Renal cortex interstitium (tissue), 11 donors: Measurements from ENCODE around the gene NR2F1. TPM values are rescaled to one million over a fixed set of nuclear protein-coding genes. Genes with fewer than 3 reads are reported as not detected.

Source experiments
- DNase-seq, 11 donors: peaks; one replicate each; pipeline ENCODE4 v3.0.0-alpha.2; 2013; ENCODE audit warnings: low read depth in 9 of 11, low spot score in 4 of 11; ENCODE audit errors: extremely low read depth in 1 of 11
- polyA plus RNA-seq, 3 donors: library from polyadenylated mRNA; unstranded; fragments of 120-200 nt; gene quantifications; one replicate each; pipeline ENCODE4 v1.2.1, GENCODE V29; 2013; ENCODE audit not compliant: insufficient read length in 3 of 3

The NR2F1 gene
- polyA plus RNA-seq, 3 donors, result 221 to 328 (median 258) TPM

- no peak for DNase-seq
Measured at GRCh38 chr5:93586736-93587596, 3.9 kb downstream of the NR2F1 start.

DNA sequence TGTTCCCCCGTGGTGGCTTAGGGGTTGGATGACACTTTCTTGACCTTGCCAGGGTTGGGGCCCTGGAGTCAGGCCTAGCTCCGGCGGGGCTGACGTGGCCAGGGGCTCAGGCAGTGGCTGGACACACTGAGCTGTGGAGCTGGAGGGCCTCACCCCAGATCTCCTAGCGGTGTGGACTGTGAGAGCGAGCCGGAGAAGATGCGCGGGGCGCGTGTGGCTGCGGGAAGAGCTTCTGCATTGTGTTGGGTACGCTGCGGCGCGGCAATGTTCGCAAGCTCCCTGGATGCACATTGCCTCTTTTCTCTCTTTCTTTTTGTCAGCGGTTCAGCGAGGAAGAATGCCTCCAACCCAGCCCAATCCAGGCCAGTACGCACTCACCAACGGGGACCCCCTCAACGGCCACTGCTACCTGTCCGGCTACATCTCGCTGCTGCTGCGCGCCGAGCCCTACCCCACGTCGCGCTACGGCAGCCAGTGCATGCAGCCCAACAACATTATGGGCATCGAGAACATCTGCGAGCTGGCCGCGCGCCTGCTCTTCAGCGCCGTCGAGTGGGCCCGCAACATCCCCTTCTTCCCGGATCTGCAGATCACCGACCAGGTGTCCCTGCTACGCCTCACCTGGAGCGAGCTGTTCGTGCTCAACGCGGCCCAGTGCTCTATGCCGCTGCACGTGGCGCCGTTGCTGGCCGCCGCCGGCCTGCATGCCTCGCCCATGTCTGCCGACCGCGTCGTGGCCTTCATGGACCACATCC, 4.8 kb downstream of the NR2F1 start:
- no peak for DNase-seq

- no peak for DNase-seq
Measured at GRCh38 chr5:93588352-93589151, 5.5 kb downstream of the NR2F1 start.

DNA sequence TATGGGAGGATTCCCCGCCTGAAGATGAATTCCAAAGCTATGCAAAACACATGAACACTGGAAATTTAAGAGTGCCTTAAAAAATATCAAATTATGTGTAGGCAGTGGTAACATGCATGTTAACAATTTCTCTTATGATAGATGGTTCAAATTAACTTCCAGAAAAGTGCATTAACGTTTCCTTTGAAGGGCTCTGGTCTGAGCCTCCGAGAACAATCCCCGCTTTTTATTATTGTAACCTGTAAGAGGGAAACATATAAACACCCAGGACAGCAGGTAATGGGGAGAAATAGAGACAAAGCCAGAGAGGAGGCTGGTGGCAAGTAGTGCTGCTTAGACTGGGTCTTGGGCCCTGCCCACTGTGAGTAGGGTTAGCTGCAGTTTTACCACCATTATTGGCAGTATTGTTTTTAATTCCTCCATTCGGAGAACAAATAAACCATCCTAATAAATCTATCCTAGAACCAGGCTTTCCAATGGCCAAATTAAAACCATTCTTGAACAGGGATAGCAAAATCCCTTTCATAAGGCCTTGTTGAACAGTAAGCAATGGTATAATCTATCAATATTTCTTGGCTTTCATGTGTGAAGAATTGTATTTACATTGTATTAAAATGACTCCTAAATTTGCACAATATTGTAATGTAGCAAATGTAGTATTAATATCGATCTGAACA, 6.3 kb downstream of the NR2F1 start:
- DNase-seq, result no peak

DNA sequence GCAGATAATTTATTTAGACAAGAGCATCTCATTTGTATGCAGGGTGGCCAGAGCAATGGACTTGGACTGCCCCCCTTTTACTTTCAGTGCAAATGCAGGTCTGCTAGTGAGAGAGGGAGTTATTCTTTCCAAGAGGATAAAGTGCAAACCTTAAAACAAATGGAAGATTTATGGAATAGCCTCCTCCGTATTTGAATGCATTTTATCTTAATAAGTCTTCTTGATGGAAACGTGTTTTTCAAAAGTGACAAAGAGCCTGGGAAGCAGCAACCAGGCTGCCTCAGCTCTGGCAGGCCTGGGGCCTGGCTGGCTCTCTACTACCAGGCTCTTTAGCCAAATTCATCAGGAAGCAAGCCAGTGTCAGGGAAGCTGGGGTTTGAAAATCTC, 6.8 kb downstream of the NR2F1 start:
- DNase-seq, result no peak

DNA sequence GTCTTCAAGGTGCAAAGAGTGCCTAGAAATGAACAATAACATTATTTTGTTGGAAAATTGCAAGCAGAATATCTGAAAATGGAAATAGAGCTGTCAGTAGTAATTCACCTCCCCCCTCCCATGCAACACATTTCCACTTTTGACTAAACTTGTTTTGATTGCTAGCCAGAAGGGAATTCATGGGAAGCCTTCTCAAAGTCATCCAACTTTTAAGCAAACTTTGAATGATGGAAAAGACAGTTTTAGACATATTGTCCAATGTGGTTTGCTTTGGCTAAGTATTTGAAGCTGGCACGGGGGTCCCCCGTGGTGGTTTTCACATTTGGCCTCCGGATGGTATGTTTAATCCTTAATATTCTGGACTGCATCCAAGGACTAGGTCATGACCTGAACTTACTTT, 7.5 kb downstream of the NR2F1 start:
- no peak for DNase-seq

DNA sequence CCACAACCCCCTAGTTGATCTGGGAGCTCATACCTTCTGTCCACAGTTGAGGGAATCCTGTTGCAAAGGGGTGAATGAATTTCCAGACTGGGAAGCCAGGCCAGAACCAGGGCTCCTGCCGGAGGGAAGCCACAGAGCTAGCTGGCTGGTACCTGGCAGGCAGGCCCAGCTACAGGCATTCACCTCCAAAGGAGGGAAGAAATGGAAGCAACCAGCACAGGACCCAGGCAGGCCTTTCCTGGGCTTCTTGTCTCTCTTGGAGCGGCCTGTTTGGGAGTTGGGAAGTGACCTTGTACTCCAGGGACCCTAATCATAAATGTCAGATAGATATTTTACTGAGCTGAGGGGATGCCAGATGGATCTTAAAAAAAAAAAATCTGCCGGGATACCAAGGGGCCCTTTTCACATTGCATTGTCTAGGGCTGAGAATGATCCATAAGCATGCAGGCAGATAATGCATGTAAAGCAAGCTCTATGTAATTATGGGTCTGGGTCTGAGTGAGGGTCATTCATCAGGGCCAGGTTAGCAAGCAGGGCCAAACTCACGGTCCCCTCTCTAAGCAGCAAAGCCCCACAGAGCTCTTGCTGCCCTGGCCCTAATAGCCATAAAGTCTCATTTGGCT, 8.4 kb downstream of the NR2F1 start:
- DNase-seq, result no peak

GRCh38 chr5:93592883-93593282, 9.9 kb downstream of the NR2F1 start:
- no peak for DNase-seq

DNA sequence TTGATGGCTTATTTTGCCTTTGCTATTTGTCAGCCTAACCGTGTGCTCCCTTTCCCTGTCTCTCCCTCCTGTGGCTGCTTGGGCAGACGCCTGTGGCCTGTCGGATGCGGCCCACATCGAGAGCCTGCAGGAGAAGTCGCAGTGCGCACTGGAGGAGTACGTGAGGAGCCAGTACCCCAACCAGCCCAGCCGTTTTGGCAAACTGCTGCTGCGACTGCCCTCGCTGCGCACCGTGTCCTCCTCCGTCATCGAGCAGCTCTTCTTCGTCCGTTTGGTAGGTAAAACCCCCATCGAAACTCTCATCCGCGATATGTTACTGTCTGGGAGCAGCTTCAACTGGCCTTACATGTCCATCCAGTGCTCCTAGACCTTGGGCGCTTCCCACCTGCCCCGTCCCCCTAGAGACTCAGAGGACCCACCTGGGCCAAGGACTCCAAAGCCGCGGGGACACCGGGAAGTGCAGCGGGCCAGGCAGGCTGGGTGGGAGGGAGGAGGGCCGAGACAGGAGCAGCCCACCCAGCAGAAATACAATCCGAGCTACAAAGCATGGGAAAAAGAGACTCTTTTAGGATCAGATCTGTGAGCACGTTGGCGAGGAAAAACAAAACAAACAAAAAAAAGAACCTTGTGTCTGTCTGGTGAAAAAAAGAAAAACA, 10.6 kb downstream of the NR2F1 start:
- peak in 1 of 11 donors; percentile 19 for DNase-seq

GRCh38 chr5:93594591-93595419, 11.8 kb downstream of the NR2F1 start:
- peak in 3 of 11 donors; percentile 27 to 49 (median 32) for DNase-seq

DNA sequence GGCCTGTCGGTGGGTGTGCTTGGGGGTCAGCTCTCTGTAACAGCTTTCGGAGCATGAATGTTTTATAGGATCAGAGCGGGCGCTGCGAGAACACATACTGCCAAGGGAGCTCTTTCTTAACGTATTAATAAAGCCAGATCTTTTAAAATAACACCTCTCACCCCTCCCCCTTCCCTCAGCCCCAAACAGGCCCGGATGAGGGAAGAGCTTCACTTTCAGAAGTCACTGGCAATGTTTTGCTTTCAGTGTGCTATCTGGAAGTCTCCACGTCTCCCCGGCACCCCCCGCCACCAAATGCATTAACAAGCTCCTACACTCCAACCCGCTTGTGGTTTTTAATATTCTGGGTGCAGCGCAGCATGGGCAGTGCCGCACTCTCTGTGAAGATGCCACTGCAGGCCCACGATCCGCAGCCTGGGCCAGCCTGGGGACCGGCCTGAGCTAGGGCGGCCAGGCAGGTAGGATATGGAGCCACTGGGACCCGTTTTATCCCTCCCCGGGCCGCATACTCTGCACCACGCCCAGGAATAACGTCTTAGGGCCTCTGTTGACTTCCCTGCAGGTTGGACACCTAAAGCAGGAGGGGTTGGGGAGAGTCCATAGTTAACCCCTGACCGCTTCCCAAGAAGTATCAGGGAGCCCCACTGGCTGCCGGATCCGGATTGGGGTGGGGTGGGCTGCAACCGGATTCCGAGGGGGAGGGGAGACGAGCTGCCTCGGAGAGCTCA, 12.6 kb downstream of the NR2F1 start:
- DNase-seq, result peak in 2 of 11 donors; percentile 22 to 30

DNA sequence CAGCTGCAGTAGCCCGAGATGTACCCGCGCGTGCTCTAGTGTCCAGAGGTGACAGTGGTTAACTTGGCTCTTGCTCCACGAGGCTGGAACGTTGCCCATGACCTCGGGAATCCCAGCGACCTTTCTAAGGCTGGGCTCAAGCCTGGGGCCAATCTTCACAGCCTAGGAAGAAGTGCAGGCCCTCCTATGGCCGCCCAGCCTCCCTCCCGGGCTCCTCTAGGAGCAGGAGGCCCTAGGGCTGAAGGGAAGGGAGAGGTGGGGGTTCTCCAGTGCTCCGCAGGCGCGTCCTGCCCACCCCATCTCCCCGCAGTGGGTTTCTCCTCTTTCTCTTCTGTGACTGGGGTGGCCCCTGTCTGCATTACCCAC, 13.3 kb downstream of the NR2F1 start:
- DNase-seq, result peak in 1 of 11 donors; percentile 13

GRCh38 chr5:93596676-93597490, 13.9 kb downstream of the NR2F1 start:
- DNase-seq, result peak in 1 of 11 donors; percentile 13

DNA sequence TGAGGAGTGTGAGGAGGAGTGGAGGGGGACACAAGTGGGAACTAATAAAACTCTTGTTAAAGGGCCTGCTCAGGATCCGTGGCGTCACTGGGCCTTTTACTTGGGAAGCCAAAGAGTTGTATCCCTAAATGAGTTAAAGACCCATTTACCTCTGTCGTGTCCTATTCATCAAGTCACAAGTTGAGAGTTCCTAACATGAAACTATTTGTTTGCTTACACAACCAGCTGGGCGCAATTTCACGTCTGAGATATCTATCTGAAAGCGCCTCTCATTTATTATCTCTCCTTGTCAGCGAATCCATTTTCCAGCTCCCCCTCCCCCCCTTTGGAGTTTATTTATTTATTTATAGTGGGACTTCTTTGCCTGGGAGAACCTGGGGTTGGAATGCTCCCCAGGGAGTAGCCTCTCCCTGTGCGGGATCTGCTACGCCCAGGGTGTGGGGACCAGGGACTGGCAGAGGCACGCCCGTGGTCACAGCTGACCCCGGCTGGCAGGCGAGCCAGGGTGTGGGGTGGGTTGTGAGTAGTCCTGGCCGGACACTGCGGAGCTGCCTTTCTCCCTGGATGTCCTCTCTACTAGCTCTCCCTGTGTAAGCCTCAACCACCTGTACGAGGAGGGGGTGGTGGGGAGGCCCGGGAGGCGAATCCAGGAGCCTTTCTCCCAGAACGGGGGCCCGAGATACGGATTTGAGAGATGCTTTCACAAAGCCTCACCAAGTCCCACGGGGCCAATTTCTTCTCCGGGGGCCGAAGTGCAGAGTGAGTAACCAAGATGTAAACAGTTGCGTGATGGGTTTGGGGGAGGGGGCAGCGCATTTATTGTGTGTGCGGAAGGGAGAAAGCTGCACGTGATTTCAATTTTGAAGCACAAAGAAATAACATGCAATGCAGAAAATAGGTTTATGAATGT, 15.3 kb downstream of the NR2F1 start:
- DNase-seq, result peak in 2 of 11 donors; percentile 25 to 30

GRCh38 chr5:93599001-93599379, 16.0 kb downstream of the NR2F1 start:
- DNase-seq, result peak in 2 of 11 donors; percentile 24 to 26
